Endothelial cell of umbilical vein (primary cell): Measurements from ENCODE around the gene KCNQ1OT1. TPM values are rescaled to one million over a fixed set of nuclear protein-coding genes. Genes with fewer than 3 reads are reported as not detected.

Experiments
- BruUV-seq: library from RNA; stranded (reverse); fragments of 400-500 nt; replicated peaks from 2 replicates; lab custom pipeline; 2021; lab: Mats Ljungman, UMichigan
- CTCF ChIA-PET: fragments of 300-600, 350-600 bp; sonication (Branson Sonifier 250); formaldehyde crosslinking; loops from one replicate; lab custom pipeline; 2021; ENCODE audit warnings: antibody characterized with exemption, inconsistent platforms; lab: Charles Lee
- POLR2A ChIA-PET: fragments of 300-600, 350-600 bp; sonication (Branson Sonifier 250); formaldehyde crosslinking; loops from one replicate; lab custom pipeline; 2021; ENCODE audit warnings: antibody characterized with exemption, inconsistent platforms; lab: Charles Lee
- DNase-seq: peaks from one replicate; pipeline ENCODE4 v3.0.0-alpha.2; 2011; ENCODE audit warnings: low read depth, low spot score
- FAIRE-seq: peaks from 2 replicates; lab custom pipeline; 2011; peaks lifted over from hg19 to GRCh38; lab: Jason Lieb, UNC
- H2AFZ ChIP-seq: 2 replicates; pipeline ENCODE4 v1.6.0; 2012; ENCODE audit warnings: low read depth, low read length, control low read depth, inconsistent platforms
- H3K27ac ChIP-seq: 2 replicates; pipeline ENCODE4 v1.5.1; 2011; ENCODE audit warnings: low read depth, mild to moderate bottlenecking, control low read depth, low read length, moderate library complexity; ENCODE audit not compliant: insufficient read depth
- H3K27me3 ChIP-seq, 2 experiments: 2 replicates each; pipeline versions ENCODE4 v1.6.0 to v1.6.1; 2011; ENCODE audit warnings: low read length in 2 of 2, mixed read lengths in 1 of 2; ENCODE audit not compliant: control insufficient read depth in 2 of 2, insufficient read depth in 2 of 2
- H3K36me3 ChIP-seq, 2 experiments: 2 replicates in 1 of 2; 3 replicates in 1 of 2; pipeline ENCODE4 v1.5.1; 2011; ENCODE audit warnings: low read length in 2 of 2, mild to moderate bottlenecking in 1 of 2, moderate library complexity in 1 of 2; ENCODE audit not compliant: control insufficient read depth in 2 of 2, insufficient read depth in 2 of 2; ENCODE audit errors: extremely low read depth in 1 of 2
- H3K4me1 ChIP-seq: 3 replicates; pipeline ENCODE4 v1.5.1; 2011; ENCODE audit warnings: mild to moderate bottlenecking, low read length; ENCODE audit not compliant: control insufficient read depth, insufficient read depth; ENCODE audit errors: extremely low read depth
- H3K4me2 ChIP-seq: 2 replicates; pipeline ENCODE4 v1.6.1; 2011; ENCODE audit warnings: low read length, control low read depth, mixed read lengths; ENCODE audit not compliant: insufficient read depth
- H3K4me3 ChIP-seq, 3 experiments: fragments of 200-600 bp in 1 of 3; sonication (generic), shearing (Covaris generic) in 1 of 3; replicated peaks in 1 of 3; 2 replicates each; pipeline ENCODE4 v1.5.1; 2011 to 2016; ENCODE audit warnings: control low read depth in 3 of 3, low read length in 3 of 3, mild to moderate bottlenecking in 2 of 3, inconsistent platforms in 1 of 3, low read depth in 1 of 3, moderate library complexity in 1 of 3; ENCODE audit not compliant: insufficient read depth in 1 of 3
- H3K79me2 ChIP-seq: 2 replicates; pipeline ENCODE4 v1.6.0; 2012; ENCODE audit warnings: low read length, inconsistent platforms; ENCODE audit not compliant: control insufficient read depth, insufficient read depth
- H3K9ac ChIP-seq: replicated peaks from 2 replicates; pipeline ENCODE3; 2011; ENCODE audit warnings: low read length, control low read depth; ENCODE audit not compliant: insufficient read depth; ENCODE audit errors: extremely low read depth
- H3K9me1 ChIP-seq: replicated peaks from 3 replicates; pipeline ENCODE4 v1.6.0; 2011; ENCODE audit warnings: mild to moderate bottlenecking, low read length; ENCODE audit not compliant: control insufficient read depth, insufficient read depth; ENCODE audit errors: extremely low read depth
- H3K9me3 ChIP-seq: replicated peaks from 2 replicates; pipeline ENCODE4 v1.5.1; 2012; ENCODE audit warnings: low read length, inconsistent platforms; ENCODE audit not compliant: control insufficient read depth, insufficient read depth
- H4K20me1 ChIP-seq: replicated peaks from 2 replicates; pipeline ENCODE3; 2011; ENCODE audit warnings: mild to moderate bottlenecking, low read length; ENCODE audit not compliant: control insufficient read depth, insufficient read depth; ENCODE audit errors: extremely low read depth
- EZH2 ChIP-seq: IDR thresholded peaks from 2 replicates; pipeline ENCODE4 v1.6.1; 2012; ENCODE audit warnings: borderline replicate concordance, low read depth, mild to moderate bottlenecking, moderate library complexity, low read length, inconsistent platforms; ENCODE audit not compliant: severe bottlenecking
- FOS ChIP-seq: IDR thresholded peaks from 2 replicates; pipeline ENCODE4 v1.6.1; 2011; ENCODE audit warnings: mild to moderate bottlenecking, low read length, moderate library complexity, borderline replicate concordance; ENCODE audit not compliant: insufficient read depth
- GATA2 ChIP-seq: IDR thresholded peaks from 2 replicates; pipeline ENCODE4 v1.7.0; 2011; ENCODE audit warnings: low read depth, mild to moderate bottlenecking, moderate library complexity, mixed read lengths, low read length; ENCODE audit not compliant: insufficient read length, insufficient read depth
- JUN ChIP-seq: IDR thresholded peaks from 2 replicates; pipeline ENCODE4 v1.6.1; 2011; ENCODE audit warnings: borderline replicate concordance, low read depth; ENCODE audit not compliant: insufficient read length, insufficient read depth
- MYC ChIP-seq: IDR thresholded peaks from one replicate; pipeline ENCODE4 v1.6.1; 2011; ENCODE audit warnings: mild to moderate bottlenecking, low read depth, low read length
- POLR2A ChIP-seq: IDR thresholded peaks from 2 replicates; pipeline ENCODE4 v1.6.1; 2012; ENCODE audit warnings: low read depth, mild to moderate bottlenecking, control low read depth, low read length
- POLR2AphosphoS5 ChIP-seq: IDR thresholded peaks from 2 replicates; pipeline ENCODE4 v1.6.1; 2012; ENCODE audit warnings: low read depth, mild to moderate bottlenecking, control low read depth, low read length, moderate library complexity; ENCODE audit not compliant: insufficient read depth
- dilution Hi-C: fragments of 300-500 bp; cut with MboI; formaldehyde crosslinking; loops from one replicate; pipeline ENCODE4 v1.15.0; 2019; ENCODE audit warnings: low sequenced_read_pairs; ENCODE audit not compliant: extremely low pct_ligation_motif_present
- intact Hi-C: fragments of 100-400 bp; cut with micrococcal nuclease; formaldehyde crosslinking; loops from one replicate; pipeline ENCODE4 v1.10.0; 2022
- polyA plus RNA-seq, 4 experiments: library from polyadenylated mRNA; depleted of rRNA in 3 of 4; stranded (reverse) in 3 of 4; unstranded in 1 of 4; fragments of >200 nt; gene quantifications; 2 replicates each; pipeline versions ENCODE4 v1.2.1 to v1.2.3, GENCODE V29; 2011 to 2012; ENCODE audit warnings: missing spikeins in 1 of 4
- total RNA-seq: library from RNA; stranded (reverse); gene quantifications from 2 replicates; pipeline ENCODE4 v1.2.3, GENCODE V29; 2021
- TF ChIP-seq, protein P1 (sequence below), 2 donors: IDR thresholded peaks; 1 replicate in 1 of 2; 2 replicates in 1 of 2; pipeline ENCODE4 v1.5.1; 2011; ENCODE audit warnings: low read length in 2 of 2, mild to moderate bottlenecking in 2 of 2, moderate library complexity in 2 of 2, control low read depth in 1 of 2, inconsistent platforms in 1 of 2, low read depth in 1 of 2; ENCODE audit not compliant: insufficient read depth in 1 of 2; ENCODE audit errors: extremely low read depth in 1 of 2
- TF ChIP-seq, protein P2 (sequence below): IDR thresholded peaks from 2 replicates; pipeline ENCODE4 v1.6.1; 2011; ENCODE audit not compliant: insufficient read depth, insufficient read length

KCNQ1OT1 gene
- total and polyA plus RNA-seq, 2 donors (not counting 3 experiments of a cell fraction or from before 2014, with no cell fraction given), result 0.11 to 1.8 TPM

DNA sequence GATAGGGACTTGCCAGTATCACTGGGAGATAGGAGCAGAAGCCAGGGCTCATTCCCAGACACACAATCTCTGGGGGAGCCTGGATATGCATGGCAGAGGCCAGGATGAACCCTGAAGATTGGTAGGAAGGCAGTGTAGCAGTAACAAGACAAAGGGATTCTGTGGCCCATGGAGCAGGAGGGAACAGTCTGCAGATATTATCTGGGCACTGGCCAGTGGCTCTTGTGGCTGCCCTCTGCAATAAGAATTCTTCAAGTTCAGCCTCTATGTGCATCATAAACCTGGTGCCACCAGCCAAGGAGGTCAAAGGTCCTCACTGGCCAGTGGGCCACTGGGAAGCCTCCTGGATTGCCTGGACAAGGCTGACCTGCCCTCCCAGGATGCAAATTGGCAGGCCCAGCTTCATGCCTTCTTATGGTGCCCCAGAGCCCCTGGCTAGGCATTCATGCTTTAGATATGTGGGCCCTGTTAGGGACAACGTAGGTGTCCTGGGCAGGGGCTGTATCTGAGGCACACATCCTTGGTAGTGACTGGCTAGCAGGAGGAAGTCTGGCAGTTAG, 29.2 kb downstream of the KCNQ1OT1 start:
- Histone ChIP-seq H3K4me2 (no peak overlapping the region), H3K27me3 (no peaks in the 10 kb centered on the region), H3K79me2 (no peaks in the 10 kb centered on the region), H3K27ac (no peak overlapping the region), H3K9ac (no peak overlapping the region), H4K20me1 (no peaks in the 10 kb centered on the region), H3K4me3 (no peak overlapping the region), H3K4me1 (no peaks in the 10 kb centered on the region), H3K9me3 (no peaks in the 10 kb centered on the region), H3K9me1 (no peaks in the 10 kb centered on the region), H3K36me3 (no peaks in the 10 kb centered on the region), H2AFZ (no peak overlapping the region)
- no TSS peak for BruUV-seq
- ChIA-PET POLR2A (no interaction called here), CTCF (no interaction called here)
- dilution Hi-C loops, result no loop called here
- TF ChIP-seq, protein P1, sequence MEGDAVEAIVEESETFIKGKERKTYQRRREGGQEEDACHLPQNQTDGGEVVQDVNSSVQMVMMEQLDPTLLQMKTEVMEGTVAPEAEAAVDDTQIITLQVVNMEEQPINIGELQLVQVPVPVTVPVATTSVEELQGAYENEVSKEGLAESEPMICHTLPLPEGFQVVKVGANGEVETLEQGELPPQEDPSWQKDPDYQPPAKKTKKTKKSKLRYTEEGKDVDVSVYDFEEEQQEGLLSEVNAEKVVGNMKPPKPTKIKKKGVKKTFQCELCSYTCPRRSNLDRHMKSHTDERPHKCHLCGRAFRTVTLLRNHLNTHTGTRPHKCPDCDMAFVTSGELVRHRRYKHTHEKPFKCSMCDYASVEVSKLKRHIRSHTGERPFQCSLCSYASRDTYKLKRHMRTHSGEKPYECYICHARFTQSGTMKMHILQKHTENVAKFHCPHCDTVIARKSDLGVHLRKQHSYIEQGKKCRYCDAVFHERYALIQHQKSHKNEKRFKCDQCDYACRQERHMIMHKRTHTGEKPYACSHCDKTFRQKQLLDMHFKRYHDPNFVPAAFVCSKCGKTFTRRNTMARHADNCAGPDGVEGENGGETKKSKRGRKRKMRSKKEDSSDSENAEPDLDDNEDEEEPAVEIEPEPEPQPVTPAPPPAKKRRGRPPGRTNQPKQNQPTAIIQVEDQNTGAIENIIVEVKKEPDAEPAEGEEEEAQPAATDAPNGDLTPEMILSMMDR (IDR thresholded peaks at IDR 0.05; ENCODE audit: extremely low read depth in 1 of 2, insufficient read depth in 1 of 2, low read depth in 1 of 2, low read length in 2 of 2), result no peak
- TF ChIP-seq POLR2AphosphoS5, result no peak
- TF ChIP-seq EZH2, result no peak
- no peak for TF ChIP-seq MYC
- no peak for TF ChIP-seq FOS
- no peak for TF ChIP-seq JUN
- TF ChIP-seq GATA2, result no peak
- TF ChIP-seq, protein P2, sequence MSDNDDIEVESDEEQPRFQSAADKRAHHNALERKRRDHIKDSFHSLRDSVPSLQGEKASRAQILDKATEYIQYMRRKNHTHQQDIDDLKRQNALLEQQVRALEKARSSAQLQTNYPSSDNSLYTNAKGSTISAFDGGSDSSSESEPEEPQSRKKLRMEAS, result no peak
- TF ChIP-seq POLR2A, result no peak
- FAIRE-seq (no peak), DNase-seq (no peak)
- intact Hi-C loops, result no loop called here
